ES-I3 (cell line): Measurements from ENCODE around the gene BLTP3B.

Source experiments
- H3K36me3 ChIP-seq: 2 replicates; pipeline ENCODE4 v1.6.1; 2013; ENCODE audit warnings: mild to moderate bottlenecking, low read length, control low read depth, moderate library complexity; ENCODE audit not compliant: insufficient read depth
- H3K4me1 ChIP-seq: 2 replicates; pipeline ENCODE4 v1.6.1; 2013; ENCODE audit warnings: mild to moderate bottlenecking, control low read depth, low read length; ENCODE audit not compliant: insufficient read depth
- H3K9ac ChIP-seq: 2 replicates; pipeline ENCODE4 v1.6.1; 2013; ENCODE audit warnings: low read depth, mild to moderate bottlenecking, low read length, moderate library complexity
- H3K9me3 ChIP-seq: 2 replicates; pipeline ENCODE4 v1.6.1; 2013; ENCODE audit warnings: mild to moderate bottlenecking, low read length, moderate library complexity; ENCODE audit not compliant: control insufficient read depth, insufficient read depth

BLTP3B gene

DNA sequence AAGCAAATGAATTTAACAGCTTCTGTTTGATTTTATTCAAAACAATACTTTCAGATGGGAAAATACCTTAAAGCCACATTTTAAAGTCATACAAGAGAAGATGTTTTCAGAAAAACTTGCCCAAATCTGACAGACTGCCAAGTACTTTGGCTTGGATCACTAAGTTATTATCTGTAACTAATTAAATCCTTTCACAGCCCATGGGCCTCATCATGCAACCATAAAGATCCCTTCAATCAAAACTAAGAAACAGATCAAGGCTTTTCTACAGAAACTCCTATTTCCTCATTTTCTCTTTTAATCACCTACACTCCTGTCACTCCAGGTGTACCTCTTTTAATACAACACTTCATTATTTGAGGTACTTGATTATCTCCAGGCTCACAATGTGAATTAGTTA is 28.1 kb downstream of the BLTP3B start:
- Histone ChIP-seq H3K9me3 (no peaks in the 10 kb centered on the region), H3K36me3 (no peaks in the 10 kb centered on the region), H3K4me1 (no peaks in the 10 kb centered on the region), H3K9ac (no peak overlapping the region)

DNA sequence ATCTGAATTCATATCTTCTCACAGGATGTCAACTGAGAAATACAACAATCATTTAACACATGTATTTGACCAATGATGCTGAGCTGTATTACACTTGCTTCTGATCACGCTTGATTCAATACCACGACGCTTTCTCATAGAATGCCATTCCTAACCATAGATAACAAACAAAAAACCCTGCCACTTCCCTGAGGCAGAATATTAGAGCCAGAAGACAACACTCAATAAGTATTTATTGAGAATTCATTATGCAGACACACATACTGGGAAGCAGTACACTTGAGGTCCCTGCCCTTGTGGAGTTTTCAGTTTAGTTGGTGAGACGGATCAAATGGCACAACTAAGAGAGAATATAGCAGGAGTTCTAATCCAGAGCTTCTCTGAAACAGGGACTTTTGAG is 32.4 kb downstream of the BLTP3B start:
- Histone ChIP-seq H3K9ac (no peak overlapping the region), H3K36me3 (no peaks in the 10 kb centered on the region), H3K4me1 (no peaks in the 10 kb centered on the region), H3K9me3 (no peaks in the 10 kb centered on the region)

DNA sequence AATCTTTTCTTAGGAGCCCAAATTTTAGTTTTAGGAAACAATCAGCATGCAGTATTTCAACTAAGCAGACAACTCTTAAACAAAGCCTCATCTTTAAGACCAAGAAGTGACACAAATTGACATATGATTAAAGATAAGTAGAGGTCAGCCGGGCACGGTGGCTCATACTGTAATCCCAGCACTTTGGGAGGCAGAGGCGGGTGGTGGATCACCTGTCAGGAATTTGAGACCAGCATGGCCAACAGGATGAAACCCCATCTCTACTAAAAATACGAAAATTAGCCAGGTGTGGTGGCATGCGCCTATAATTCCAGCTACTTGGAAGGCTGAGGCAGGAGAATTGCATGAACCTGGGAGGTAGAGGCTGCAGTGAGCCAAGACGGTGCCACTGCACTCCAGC is 35.8 kb downstream of the BLTP3B start:
- Histone ChIP-seq H3K36me3 (no peaks in the 10 kb centered on the region), H3K9me3 (no peaks in the 10 kb centered on the region), H3K4me1 (no peaks in the 10 kb centered on the region), H3K9ac (no peak overlapping the region)

DNA sequence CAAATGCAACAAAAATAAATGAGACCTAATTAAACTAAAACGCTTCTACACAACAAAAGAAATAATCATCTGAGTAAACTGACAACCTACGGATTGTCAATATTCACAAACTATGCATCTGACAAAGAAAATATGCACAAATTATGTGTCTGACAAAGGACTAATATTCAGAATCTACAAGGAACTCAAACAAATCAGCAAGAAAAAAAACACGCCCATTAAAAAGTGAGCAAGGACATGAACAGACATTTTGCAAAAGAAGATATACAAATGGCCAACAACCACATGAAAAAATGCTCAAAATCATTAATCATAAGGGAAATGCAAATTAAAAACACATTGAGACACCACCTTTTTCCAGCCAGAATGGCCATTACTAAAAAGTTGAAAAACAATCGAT is 37.0 kb downstream of the BLTP3B start:
- Histone ChIP-seq H3K9ac (no peak overlapping the region), H3K4me1 (no peaks in the 10 kb centered on the region), H3K9me3 (no peaks in the 10 kb centered on the region), H3K36me3 (no peaks in the 10 kb centered on the region)

DNA sequence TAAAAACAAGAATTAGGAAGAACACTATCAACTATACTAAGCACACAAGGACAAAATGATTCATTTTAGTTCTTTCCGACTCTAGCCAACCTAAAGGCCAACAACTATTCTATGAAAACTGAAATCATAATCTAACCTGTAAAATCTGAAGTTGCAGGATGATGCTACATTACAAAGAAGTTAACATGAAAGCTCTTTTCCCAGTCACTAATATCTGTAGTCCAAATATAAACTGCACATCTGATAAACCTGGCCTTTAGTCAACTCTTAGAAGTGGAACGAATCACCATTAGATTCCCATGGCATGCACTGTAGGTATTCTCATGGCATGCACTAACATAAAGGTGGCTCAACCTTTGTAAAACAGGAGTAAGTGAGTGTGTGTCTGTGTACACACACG is 41.7 kb downstream of the BLTP3B start:
- H3K9ac ChIP-seq = no peak overlapping the region
- no peaks in the 10 kb centered on the region; the same call in none of the 2 replicates for H3K36me3 ChIP-seq
- no peaks in the 10 kb centered on the region for H3K4me1 ChIP-seq
- no peaks in the 10 kb centered on the region for H3K9me3 ChIP-seq
